Cardiac fibroblast (primary cell): ENCODE measurements around the gene OR51B2.

ENCODE experiments used
- DNase-seq, 2 donors: peaks; one replicate each; pipeline versions ENCODE4 v3.0.0 to v3.0.0-alpha.2; 2010; ENCODE audit warnings: low read depth in 2 of 2
- H3K4me3 ChIP-seq, 2 donors: replicated peaks in 1 of 2; 1 replicate in 1 of 2; 2 replicates in 1 of 2; pipeline ENCODE4 v1.5.1; 2011; ENCODE audit warnings: low read depth in 2 of 2, low read length in 2 of 2, mild to moderate bottlenecking in 2 of 2, moderate library complexity in 1 of 2
- TF ChIP-seq, protein P1 (sequence below): IDR thresholded peaks from one replicate; pipeline ENCODE4 v1.5.1; 2011; ENCODE audit warnings: low read depth, mild to moderate bottlenecking, low read length, inconsistent platforms

Gene OR51B2

GRCh38 chr11:5277807-5278382 lies 46.2 kb downstream of the OR51B2 start:
- no peak overlapping the region for H3K4me3 ChIP-seq
- TF ChIP-seq, protein P1, sequence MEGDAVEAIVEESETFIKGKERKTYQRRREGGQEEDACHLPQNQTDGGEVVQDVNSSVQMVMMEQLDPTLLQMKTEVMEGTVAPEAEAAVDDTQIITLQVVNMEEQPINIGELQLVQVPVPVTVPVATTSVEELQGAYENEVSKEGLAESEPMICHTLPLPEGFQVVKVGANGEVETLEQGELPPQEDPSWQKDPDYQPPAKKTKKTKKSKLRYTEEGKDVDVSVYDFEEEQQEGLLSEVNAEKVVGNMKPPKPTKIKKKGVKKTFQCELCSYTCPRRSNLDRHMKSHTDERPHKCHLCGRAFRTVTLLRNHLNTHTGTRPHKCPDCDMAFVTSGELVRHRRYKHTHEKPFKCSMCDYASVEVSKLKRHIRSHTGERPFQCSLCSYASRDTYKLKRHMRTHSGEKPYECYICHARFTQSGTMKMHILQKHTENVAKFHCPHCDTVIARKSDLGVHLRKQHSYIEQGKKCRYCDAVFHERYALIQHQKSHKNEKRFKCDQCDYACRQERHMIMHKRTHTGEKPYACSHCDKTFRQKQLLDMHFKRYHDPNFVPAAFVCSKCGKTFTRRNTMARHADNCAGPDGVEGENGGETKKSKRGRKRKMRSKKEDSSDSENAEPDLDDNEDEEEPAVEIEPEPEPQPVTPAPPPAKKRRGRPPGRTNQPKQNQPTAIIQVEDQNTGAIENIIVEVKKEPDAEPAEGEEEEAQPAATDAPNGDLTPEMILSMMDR = no peak
- no peak for DNase-seq

DNA sequence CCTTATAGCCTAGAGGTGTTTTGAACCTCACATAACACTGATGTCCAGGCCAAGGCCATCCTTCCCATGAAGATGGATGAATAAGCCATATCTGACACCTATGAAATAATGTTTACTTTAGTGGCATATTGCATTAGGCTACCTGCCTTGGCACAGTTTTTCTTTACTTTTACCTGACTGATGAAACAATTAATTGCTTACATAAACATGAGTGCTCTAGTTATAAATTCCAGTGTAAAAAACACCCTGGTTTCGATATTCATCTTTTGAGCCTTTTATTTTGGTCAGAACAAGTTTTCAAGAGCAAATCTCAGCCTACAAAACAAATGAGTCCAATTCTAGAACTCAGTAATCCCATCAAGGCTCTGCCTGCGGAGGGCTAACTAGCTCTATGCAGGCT lies 47.4 kb downstream of the OR51B2 start:
- H3K4me3 ChIP-seq = no peak overlapping the region
- no peak for DNase-seq
- TF ChIP-seq, protein P1 = no peak

GRCh38 chr11:5275369-5276110 lies 48.6 kb downstream of the OR51B2 start:
- TF ChIP-seq, protein P1 = no peak
- peak in 1 of 2 donors; percentile 14 for DNase-seq

DNA sequence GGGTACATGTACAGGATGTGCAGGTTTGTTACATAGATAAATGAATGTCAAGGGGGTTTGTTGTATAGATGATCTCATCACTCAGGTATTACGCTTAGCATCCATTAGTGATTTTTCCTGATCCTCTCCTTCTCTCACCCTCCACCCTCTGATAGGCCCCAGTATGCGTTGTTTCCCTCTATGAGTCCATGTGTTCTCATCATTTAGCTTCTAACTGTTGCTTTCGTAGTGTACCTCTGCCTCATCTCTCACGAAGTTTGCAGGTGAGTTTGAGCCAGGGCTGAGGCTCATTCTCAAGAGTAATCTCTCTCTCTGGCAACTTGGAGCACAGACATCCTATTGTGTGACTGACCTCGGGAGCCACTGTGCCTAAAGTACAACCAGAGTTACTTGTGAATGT lies 49.7 kb downstream of the OR51B2 start:
- peak in 1 of 2 donors; percentile 27 for DNase-seq
- no peak overlapping the region for H3K4me3 ChIP-seq
- TF ChIP-seq, protein P1 = no peak

More at GRCh38 chr11:5275369-5276110, 48.6 kb downstream of the OR51B2 start:
- no peak overlapping the region for H3K4me3 ChIP-seq
